WTC11 (cell line): Measurements from ENCODE around the gene ZBTB20. TPM values are rescaled to one million over a fixed set of nuclear protein-coding genes. Genes with fewer than 3 reads are reported as not detected.

Experiments
- ATAC-seq: fragments of 200-7000 bp; cut with Tn5 transposase; 2 replicates; pipeline ENCODE4 v1.10.0; 2021; ENCODE audit warnings: mild to moderate bottlenecking, moderate library complexity
- CTCF ChIA-PET: fragments of 300-600 bp; sonication (Branson Sonifier 250); formaldehyde crosslinking; loops from one replicate; lab custom pipeline; 2021; ENCODE audit warnings: antibody characterized with exemption; lab: Charles Lee
- POLR2A ChIA-PET: fragments of 350-600 bp; sonication (Branson Sonifier 250); formaldehyde crosslinking; loops from one replicate; lab custom pipeline; 2021; ENCODE audit warnings: antibody characterized with exemption; lab: Charles Lee
- DNase-seq: peaks from one replicate; pipeline ENCODE4 v3.0.0; 2021; ENCODE audit warnings: low spot score
- H3K27ac Mint-ChIP-seq: 2 replicates; pipeline ENCODE4 v1.8.0; 2021; ENCODE audit warnings: mixed read lengths
- H3K27me3 Mint-ChIP-seq: 2 replicates; pipeline ENCODE4 v1.8.0; 2021; ENCODE audit warnings: low read depth, mild to moderate bottlenecking, moderate library complexity, mixed read lengths
- H3K36me3 Mint-ChIP-seq: 2 replicates; pipeline ENCODE4 v1.8.0; 2021; ENCODE audit warnings: mixed read lengths
- H3K4me1 Mint-ChIP-seq: 2 replicates; pipeline ENCODE4 v1.8.0; 2022; ENCODE audit warnings: mixed read lengths
- H3K4me3 Mint-ChIP-seq: 2 replicates; pipeline ENCODE4 v1.8.0; 2021; ENCODE audit warnings: mild to moderate bottlenecking, moderate library complexity, mixed read lengths
- H3K9me3 Mint-ChIP-seq: 2 replicates; pipeline ENCODE4 v1.8.0; 2021; ENCODE audit warnings: mixed read lengths
- ATF1 ChIP-seq: sonication (generic); formaldehyde crosslinking; IDR thresholded peaks from 2 replicates; pipeline ENCODE4 v1.8.1; 2023; ENCODE audit warnings: mild to moderate bottlenecking, moderate library complexity, missing genetic modification reagents
- ATF3 ChIP-seq: sonication (generic); formaldehyde crosslinking; conservative IDR thresholded peaks from 2 replicates; pipeline ENCODE4 v1.8.1; 2022; ENCODE audit warnings: mild to moderate bottlenecking, missing genetic modification reagents
- E2F5 ChIP-seq: sonication (generic); formaldehyde crosslinking; IDR thresholded peaks from 2 replicates; pipeline ENCODE4 v1.8.1; 2022; ENCODE audit warnings: mild to moderate bottlenecking, moderate library complexity, missing genetic modification reagents
- HMGXB4 ChIP-seq: sonication (generic); formaldehyde crosslinking; IDR thresholded peaks from 2 replicates; pipeline ENCODE4 v1.8.1; 2023; ENCODE audit warnings: mild to moderate bottlenecking, moderate library complexity, missing genetic modification reagents
- NFE2L1 ChIP-seq: sonication (generic); formaldehyde crosslinking; IDR thresholded peaks from 2 replicates; pipeline ENCODE4 v1.8.1; 2023; ENCODE audit warnings: missing genetic modification reagents
- OVOL2 ChIP-seq: fragments of 250-450 bp; sonication (Bioruptor Pico); IDR thresholded peaks from 2 replicates; pipeline ENCODE4 v1.9.0; 2021; ENCODE audit warnings: mild to moderate bottlenecking, borderline replicate concordance
- TCF7 ChIP-seq: sonication (generic); formaldehyde crosslinking; IDR thresholded peaks from 2 replicates; pipeline ENCODE4 v1.8.0; 2022; ENCODE audit warnings: mild to moderate bottlenecking, low read depth, missing genetic modification reagents, moderate library complexity
- ZBTB21 ChIP-seq: sonication (generic); formaldehyde crosslinking; IDR thresholded peaks from 2 replicates; pipeline ENCODE4 v1.8.1; 2023; ENCODE audit warnings: mild to moderate bottlenecking, missing genetic modification reagents, borderline replicate concordance
- ZBTB43 ChIP-seq: sonication (generic); formaldehyde crosslinking; IDR thresholded peaks from 2 replicates; pipeline ENCODE4 v1.8.1; 2023; ENCODE audit warnings: mild to moderate bottlenecking, missing genetic modification reagents
- ZNF121 ChIP-seq: sonication (generic); formaldehyde crosslinking; IDR thresholded peaks from 2 replicates; pipeline ENCODE4 v1.8.0; 2023; ENCODE audit warnings: missing genetic modification reagents
- ZNF138 ChIP-seq: sonication (generic); formaldehyde crosslinking; conservative IDR thresholded peaks from 2 replicates; pipeline ENCODE4 v1.8.1; 2022; ENCODE audit warnings: mild to moderate bottlenecking, moderate library complexity, missing genetic modification reagents
- ZNF425 ChIP-seq: fragments of 250-450 bp; sonication (Bioruptor Pico); conservative IDR thresholded peaks from 2 replicates; pipeline ENCODE4 v1.9.0; 2021; ENCODE audit warnings: mild to moderate bottlenecking
- ZSCAN18 ChIP-seq: fragments of 250-450 bp; sonication (Bioruptor Pico); IDR thresholded peaks from 2 replicates; pipeline ENCODE4 v2.1.2; 2022; ENCODE audit warnings: mild to moderate bottlenecking, moderate library complexity
- total RNA-seq: library from RNA; stranded (reverse); gene quantifications from 3 replicates; pipeline ENCODE4 v1.2.3, GENCODE V29; 2021

Gene ZBTB20
- total RNA-seq, 1 experiment from 2014 or later, result 1.5 TPM

GRCh38 chr3:114377426-114377825 lies 769.7 kb downstream of the ZBTB20 start:
- DNase-seq (no peak), ATAC-seq (no peak)
- CTCF ChIA-PET, result no interaction called here
- no peaks in the 10 kb centered on the region for H3K36me3 Mint-ChIP-seq
- H3K27ac Mint-ChIP-seq, result no peak overlapping the region
- no peaks in the 10 kb centered on the region for H3K9me3 Mint-ChIP-seq
- H3K4me3 Mint-ChIP-seq, result no peak overlapping the region
- peaks cover 20% of the 10 kb centered on the region for H3K4me1 Mint-ChIP-seq
- no peaks in the 10 kb centered on the region for H3K27me3 Mint-ChIP-seq
- TF ChIP-seq E2F5 (no peak), ZBTB21 (CRISPR knock-in tag) (no peak)
- POLR2A ChIA-PET, result no interaction called here

GRCh38 chr3:114376516-114377185 lies 770.4 kb downstream of the ZBTB20 start:
- TF ChIP-seq ATF1 (CRISPR knock-in tag), result no peak
- TF ChIP-seq TCF7, result no peak
- no peak for TF ChIP-seq NFE2L1 (CRISPR knock-in tag)
- no peak for TF ChIP-seq HMGXB4 (CRISPR knock-in tag)
- no peak for TF ChIP-seq ZNF138 (CRISPR knock-in tag)
- no peak for TF ChIP-seq OVOL2 (CRISPR knock-in tag)
- TF ChIP-seq ZNF425 (CRISPR knock-in tag), result no peak
- no peak for TF ChIP-seq ZSCAN18 (CRISPR knock-in tag)
- TF ChIP-seq ZBTB43 (CRISPR knock-in tag), result no peak
- no peak for TF ChIP-seq ZNF121 (CRISPR knock-in tag)
- no peak for TF ChIP-seq ATF3 (CRISPR knock-in tag)
- Mint-ChIP-seq H3K36me3 (no peaks in the 10 kb centered on the region), H3K4me1 (peaks cover 20% of the 10 kb centered on the region), H3K4me3 (no peak overlapping the region), H3K27me3 (no peaks in the 10 kb centered on the region), H3K27ac (no peak overlapping the region), H3K9me3 (no peaks in the 10 kb centered on the region)
- ATAC-seq (no peak), DNase-seq (no peak)
- POLR2A ChIA-PET, result no interaction called here
- CTCF ChIA-PET, result interaction anchor here (1.3 kb wide), 1 partner anchor 8 kb away, joined by 3 read pairs; no protein-coding TSS in a partner anchor
